ENCODE measurements around the gene SH3BP4. TPM values are rescaled to one million over a fixed set of nuclear protein-coding genes. Genes with fewer than 3 reads are reported as not detected.

Gene SH3BP4
- total and polyA plus RNA-seq, 10 of the 15 experiments (the other 5 are each of a cell fraction or from before 2014, with no cell fraction given), result 0.03 to 0.36 TPM; not detected in 8

DNA sequence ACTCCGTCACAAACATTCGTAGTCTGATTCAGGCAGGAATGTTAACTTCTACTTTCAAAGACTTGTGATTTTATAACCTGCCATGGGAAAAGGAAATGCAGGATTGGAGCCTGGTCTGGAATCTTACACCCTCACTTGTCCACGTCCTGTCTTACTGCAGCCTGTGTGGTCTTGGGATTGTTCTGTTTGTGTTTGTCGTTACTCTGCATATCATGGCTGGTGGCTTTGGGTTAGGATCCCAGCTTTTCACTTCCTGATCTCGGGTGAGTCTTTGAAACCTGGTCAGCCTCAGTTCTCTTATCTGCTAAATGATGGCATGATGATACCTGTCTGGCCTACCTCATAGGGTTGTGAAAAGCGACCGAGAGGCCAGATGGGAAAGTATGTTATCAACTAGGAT lies 34.6 kb downstream of the SH3BP4 start (continued):
- no peak for TF ChIP-seq EZH2 (IDR thresholded peaks at IDR 0.05; ENCODE audit: borderline replicate concordance, control insufficient read depth, low read depth, low read length)

DNA sequence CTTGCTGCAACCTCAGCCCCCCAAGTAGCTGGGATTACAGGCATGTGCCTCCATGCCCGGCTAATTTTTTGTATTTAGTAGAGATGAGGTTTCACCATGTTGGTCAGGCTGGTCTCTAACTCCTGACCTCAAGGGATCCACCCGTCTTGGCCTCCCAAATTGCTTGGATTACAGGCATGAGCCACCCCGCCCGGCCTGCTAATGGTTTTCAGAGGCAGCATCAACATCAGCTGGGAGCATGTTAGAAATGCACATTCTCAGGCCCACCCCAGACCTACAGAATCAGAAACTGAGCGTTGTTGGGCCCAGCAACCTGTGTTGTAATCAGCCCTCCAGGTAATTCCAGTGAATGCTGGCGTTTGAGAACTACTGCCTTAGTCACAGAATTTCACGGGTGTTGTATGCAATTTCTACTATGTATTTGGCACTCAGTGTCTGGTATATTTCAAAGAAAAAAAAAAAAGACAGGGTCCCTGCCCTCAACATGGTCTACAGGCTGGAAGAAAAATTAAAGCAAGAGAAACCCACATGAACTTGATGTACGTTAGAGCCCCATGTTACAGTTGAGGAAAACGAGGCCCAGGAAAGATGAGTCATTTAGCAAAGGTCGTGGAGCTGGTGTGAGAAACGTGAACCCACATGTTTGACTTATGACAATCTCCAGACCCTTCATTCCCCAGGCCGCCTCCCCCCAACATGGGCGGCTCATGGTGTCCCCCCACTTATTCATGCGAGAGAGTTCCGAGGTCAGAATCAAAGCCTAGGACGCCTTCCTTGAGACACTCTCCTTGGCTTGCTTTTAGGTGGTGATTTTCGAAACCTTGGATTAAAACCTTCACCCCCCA lies 35.3 kb downstream of the SH3BP4 start:
- RAD21 ChIA-PET (ENCODE audit: unreplicated experiment), result no interaction called here
- no TSS peak for BruUV-seq (replicated peaks)
- no peak overlapping the region for H2AFZ ChIP-seq (ENCODE audit: control insufficient read depth, low read depth, low read length)
- TF ChIP-seq SMARCA5 (IDR thresholded peaks at IDR 0.05) (no peak), BRCA1 (IDR thresholded peaks at IDR 0.05; ENCODE audit: low read depth, low read length) (no peak), KAT2A (conservative IDR thresholded peaks at IDR 0.05; ENCODE audit: control insufficient read depth, low read depth, low read length) (no peak), LARP7 (IDR thresholded peaks at IDR 0.05) (no peak), RAD21 (IDR thresholded peaks at IDR 0.05; ENCODE audit: insufficient read depth, low read depth, low read length) (no peak), YY1 (IDR thresholded peaks at IDR 0.05; ENCODE audit: low read depth, low read length) (no peak), BACH1 (IDR thresholded peaks at IDR 0.05; ENCODE audit: borderline replicate concordance) (no peak), HDAC6 (IDR thresholded peaks at IDR 0.05; ENCODE audit: unreplicated experiment) (no peak), NFYA (IDR thresholded peaks at IDR 0.05; ENCODE audit: borderline replicate concordance, low read depth, low read length) (no peak)
- TF ChIP-seq, protein P1, sequence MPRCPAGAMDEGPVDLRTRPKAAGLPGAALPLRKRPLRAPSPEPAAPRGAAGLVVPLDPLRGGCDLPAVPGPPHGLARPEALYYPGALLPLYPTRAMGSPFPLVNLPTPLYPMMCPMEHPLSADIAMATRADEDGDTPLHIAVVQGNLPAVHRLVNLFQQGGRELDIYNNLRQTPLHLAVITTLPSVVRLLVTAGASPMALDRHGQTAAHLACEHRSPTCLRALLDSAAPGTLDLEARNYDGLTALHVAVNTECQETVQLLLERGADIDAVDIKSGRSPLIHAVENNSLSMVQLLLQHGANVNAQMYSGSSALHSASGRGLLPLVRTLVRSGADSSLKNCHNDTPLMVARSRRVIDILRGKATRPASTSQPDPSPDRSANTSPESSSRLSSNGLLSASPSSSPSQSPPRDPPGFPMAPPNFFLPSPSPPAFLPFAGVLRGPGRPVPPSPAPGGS (IDR thresholded peaks at IDR 0.05; ENCODE audit: borderline replicate concordance, insufficient read depth, low read depth, low read length, poor library complexity, severe bottlenecking), result no peak
- no peaks in the 10 kb centered on the region for H3K79me2 ChIP-seq (ENCODE audit: control insufficient read depth, insufficient read depth, low read length)
- POLR2A ChIA-PET, result no interaction called here
- no peaks in the 10 kb centered on the region for H3K27me3 ChIP-seq (replicated peaks in 1 of 2; ENCODE audit: control insufficient read depth in 2 of 2, insufficient read depth in 2 of 2, low read length in 1 of 2)
- no peaks in the 10 kb centered on the region for H4K20me1 ChIP-seq (ENCODE audit: control insufficient read depth, insufficient read depth)
- H3K9me3 ChIP-seq (replicated peaks; ENCODE audit: control insufficient read depth, insufficient read depth, low read length), result no peaks in the 10 kb centered on the region
- intact Hi-C loops (cut with micrococcal nuclease; ENCODE audit: unreplicated experiment) (no loop called here), in situ Hi-C loops (cut with MboI) (no loop called here)
- H3K27ac ChIP-seq (ENCODE audit: control insufficient read depth, insufficient read depth), result no peak overlapping the region
- 26% methylated on average over 17 of the region's 17 CpGs for WGBS (ENCODE audit: insufficient coverage, insufficient replicate concordance, low lambda C conversion rate, missing lambda C conversion rate)
- H3K4me3 ChIP-seq, result no peak overlapping the region
- no peak overlapping the region for H3K9ac ChIP-seq (ENCODE audit: control insufficient read depth, insufficient read depth, low read length)
- DNase-seq (ENCODE audit: low read depth, low spot score) (no peak), ATAC-seq (no peak), FAIRE-seq (no peak)
- no peak overlapping the region for H3K4me2 ChIP-seq (ENCODE audit: control insufficient read depth, insufficient read depth)
- CTCF ChIA-PET, result no interaction called here
- H3K4me1 ChIP-seq (ENCODE audit: control insufficient read depth, insufficient read depth, low read length), result no peaks in the 10 kb centered on the region
- SMC1A ChIA-PET (ENCODE audit: uncharacterized antibody, unreplicated experiment), result no interaction called here
- no peaks in the 10 kb centered on the region for H3K36me3 ChIP-seq (ENCODE audit: control insufficient read depth in 2 of 2, insufficient read depth in 2 of 2, low read length in 1 of 2)

All from GM12878 (cell line).